NCI-H2196 (cell line): ENCODE data around the gene KLHL29.
"Not testable (repeated sequence)": the region's sequence is repeated elsewhere in the genome, so short reads cannot be mapped to it uniquely, and the experiment has no call there.

Experiments used
- DNase-seq: peaks from one replicate; lab custom pipeline; 2025; ENCODE audit not compliant: unreplicated experiment; lab: John Stamatoyannopoulos, UW

KLHL29 gene

GRCh38 chr2:23384551-23385343, at the start of gene KLHL29:
Gene KLHL29, plus strand, starts transcription at chr2:23385179. Its CDS starts 177,018 bp downstream, at chr2:23562197.
- peak; percentile 74 for DNase-seq

DNA sequence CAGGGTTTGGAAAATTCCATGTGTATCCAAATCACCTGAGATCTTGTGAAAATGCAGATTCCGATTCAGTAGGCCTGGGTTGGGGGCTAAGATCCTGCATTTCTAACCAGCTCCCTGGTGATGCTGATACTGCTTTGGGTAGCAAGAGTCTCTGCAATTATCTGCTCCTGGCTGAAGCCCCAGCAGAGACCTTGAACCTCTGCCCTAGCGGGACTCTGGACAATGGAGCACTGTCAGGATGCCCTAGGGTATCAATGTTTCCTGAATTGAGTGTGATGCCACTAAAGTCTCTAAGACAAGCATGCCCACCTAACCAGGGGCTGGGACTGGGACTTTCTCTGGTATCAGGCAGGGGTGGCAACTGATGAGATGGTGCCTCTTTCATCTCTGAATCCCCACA, 49.4 kb upstream of the KLHL29 start:
- no peak for DNase-seq

DNA sequence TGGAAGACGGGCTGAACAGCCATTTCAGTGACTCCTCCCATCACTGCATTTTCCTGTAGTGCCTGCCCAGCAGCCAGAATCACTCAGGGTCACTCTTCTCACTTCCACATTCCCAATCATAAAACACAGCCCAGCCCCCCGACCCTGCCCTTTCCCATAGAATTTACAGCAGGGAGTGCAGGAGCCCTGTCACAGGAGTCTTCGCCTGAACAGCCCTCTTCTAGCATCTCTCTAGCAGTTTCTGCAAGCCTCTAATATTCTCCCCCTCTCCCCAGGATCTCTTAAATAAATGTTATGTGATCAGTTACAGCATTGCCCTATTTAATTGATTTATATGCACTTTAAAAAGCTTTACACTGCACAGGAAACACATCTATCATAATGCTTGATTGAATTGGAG, 42.9 kb upstream of the KLHL29 start:
- DNase-seq, result no peak

- no peak for DNase-seq
Observed at GRCh38 chr2:23346029-23346428, 39.0 kb upstream of the KLHL29 start.

- DNase-seq, result no peak
Observed at GRCh38 chr2:23346781-23347180, 38.2 kb upstream of the KLHL29 start.

DNA sequence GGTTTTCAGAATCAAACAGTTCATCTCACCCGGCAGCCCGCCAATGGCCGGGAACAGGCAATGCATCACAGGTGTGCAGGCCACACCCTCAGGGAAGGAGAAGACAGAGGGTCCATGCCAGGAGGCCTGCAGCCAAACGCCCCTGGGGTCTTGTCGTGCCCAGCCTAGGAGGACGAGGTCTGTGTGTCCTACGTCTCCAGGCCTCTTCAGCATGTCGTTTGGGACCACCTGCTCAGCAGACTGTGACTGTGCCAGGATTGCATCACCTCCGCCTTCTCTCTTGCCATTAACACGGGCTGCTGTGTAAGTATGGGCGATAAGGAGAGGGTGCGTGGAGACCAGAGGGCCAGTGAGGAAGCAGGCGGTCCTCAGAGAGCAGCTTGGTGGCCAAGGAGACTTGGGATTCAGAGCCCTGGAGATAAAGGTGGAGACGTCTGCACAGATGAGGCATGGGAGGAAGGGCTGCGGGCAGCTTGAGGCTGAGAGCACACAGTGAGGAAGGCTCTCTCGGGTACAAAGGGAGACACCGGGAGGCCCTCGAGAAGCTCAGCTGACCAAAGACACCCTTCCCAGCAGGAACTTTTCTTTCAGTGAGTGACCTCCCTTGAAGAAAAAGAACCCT, 37.4 kb upstream of the KLHL29 start:
- no peak for DNase-seq

DNA sequence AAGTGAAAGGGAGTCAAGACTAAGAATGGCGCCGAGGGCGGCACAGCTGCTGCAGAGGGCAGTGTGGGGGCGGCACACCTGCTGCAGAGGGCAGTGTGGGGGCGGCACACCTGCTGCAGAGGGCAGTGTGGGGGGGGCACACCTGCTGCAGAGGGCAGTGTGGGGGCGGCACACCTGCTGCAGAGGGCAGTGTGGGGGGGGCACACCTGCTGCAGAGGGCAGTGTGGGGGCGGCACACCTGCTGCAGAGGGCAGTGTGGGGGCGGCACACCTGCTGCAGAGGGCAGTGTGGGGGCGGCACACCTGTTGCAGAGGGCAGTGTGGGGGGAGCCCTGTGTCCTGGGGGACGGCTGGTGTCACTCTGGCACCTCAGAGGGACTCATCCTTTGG, 36.9 kb upstream of the KLHL29 start:
- DNase-seq, result not testable (repeated sequence)

DNA sequence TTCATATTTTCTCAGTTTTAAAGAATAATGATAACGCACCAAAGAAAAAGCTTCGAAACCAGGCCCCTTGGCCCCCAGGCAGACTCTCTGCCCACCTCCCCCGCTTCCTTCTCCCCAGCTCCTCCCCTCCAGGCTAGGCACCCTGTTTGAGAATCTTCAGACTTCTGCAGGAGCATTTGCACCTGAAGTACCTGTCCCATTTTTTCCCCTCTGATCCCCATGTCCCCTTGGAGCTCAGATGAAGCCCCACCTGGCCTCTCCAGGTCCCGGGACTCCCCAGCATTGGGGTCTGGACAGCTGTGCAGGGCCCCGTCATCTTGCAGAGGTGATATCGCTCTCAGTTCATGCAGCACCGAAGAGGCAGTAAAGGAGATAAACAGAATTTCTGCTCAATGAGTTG, 35.5 kb upstream of the KLHL29 start:
- no peak for DNase-seq

DNA sequence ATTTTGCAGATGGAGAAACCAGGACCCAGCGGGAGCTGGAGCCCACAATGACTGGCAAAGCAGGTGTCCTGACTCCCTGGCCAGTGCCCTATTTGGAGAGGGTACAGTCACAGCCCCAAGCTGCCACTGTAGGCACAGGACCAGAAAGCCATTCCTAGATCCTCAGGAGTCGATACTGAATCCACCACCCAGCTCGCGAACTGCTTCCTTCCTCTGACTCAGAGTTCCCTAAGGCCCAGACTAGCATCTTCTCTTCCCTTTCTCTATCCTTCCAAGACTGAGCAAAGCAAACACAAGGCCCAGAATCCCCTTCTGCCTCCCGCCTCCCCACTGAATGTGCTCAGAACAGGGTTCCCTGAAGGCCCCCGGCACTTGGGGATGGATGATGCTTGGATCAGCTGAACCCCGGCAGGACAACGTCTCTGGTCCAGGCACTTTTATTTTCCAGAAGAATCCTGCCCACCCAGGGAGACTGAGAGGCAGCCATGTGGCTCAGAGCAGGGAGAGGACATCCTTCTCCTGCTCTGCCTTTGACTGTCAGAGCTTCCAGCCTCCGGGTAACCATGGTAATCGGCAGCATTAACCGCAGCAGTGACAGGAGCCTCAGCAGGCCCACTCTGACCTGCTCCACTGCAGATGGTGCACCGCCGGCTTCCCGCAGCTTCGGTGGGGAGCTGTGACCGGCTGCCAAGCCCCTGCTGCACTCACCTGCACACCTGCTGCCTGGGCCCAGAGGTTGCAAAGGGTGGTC, 34.8 kb upstream of the KLHL29 start:
- no peak for DNase-seq

GRCh38 chr2:23350792-23351355, 34.1 kb upstream of the KLHL29 start:
- DNase-seq, result no peak

DNA sequence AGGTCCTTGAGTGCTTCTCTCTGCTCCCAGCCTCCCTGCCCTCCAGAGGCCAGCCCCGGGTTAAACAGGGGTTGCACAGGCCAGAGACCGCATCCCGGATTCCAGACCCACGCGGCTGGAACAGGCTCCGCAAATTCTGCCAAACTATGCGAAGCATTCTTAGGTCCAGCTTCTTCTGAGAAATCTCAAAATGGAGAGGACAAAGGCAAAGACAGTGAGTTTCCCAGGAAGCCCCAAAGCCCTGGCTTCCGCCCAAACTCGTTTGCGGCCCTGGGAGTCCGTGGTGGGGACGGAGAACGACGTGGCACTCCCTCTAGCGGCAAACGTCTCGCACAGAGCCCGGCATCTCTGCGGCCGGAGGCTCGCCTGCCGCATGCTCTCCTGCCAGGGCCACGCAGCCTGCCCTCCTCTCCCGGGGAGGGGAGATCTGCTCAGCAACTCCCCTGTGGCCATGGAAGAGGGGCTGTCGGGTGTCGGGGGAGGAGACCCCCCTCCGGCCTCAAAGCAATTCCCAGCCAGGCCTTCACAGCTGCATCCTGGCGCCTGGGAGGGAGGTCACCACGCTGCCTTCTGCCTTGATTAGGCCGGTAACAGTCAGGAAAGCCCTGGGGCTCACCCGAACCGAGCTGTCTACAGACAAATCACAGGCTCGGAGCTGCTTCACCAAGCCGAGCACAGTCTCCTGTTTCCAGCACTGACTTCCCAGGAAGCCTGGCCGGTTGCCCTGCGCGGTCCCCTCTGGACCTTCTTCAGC, 33.4 kb upstream of the KLHL29 start:
- DNase-seq, result peak; percentile 59

DNA sequence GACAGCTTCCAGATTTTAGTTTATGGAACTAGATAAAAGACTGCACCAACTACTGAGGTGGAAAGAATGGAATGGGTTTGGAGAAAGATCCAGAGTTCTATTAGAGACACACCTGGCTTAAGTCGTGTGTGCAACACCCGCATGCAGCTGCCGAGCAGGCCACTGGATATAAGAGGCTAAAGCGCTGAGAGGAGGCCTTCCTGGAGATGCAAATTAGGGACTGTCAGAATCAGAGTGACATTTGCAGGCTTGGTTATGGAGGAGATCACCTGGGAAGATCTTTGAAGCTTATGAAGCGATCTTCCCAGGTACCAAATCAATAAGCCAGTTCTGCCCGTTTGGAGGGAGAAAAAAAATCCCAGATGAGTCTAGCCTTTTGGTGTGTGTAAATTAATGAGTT, 30.4 kb upstream of the KLHL29 start:
- no peak for DNase-seq

- no peak for DNase-seq
Observed at GRCh38 chr2:23355001-23355400, 30.0 kb upstream of the KLHL29 start.

DNA sequence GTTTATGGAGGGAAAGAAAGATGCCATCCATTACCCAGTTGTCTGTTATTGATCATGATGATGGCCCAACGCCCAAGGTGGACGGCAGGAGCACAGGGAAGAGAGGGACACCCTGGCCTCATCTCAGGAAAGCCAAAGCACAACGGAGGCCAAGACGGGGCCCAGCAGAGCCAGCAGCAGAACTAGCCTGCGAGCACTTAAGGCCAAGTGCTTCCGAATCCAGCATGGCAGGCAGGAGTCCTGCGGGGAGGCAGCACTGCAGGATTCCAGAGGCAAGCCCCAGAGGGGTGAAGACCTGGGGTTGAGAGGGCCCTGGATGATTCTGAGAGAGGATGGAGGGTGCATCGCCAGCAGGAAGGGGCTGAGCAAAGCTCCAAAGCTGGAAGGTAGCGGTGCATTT, 28.3 kb upstream of the KLHL29 start:
- DNase-seq, result no peak

GRCh38 chr2:23359631-23360567, 25.1 kb upstream of the KLHL29 start:
- no peak for DNase-seq

GRCh38 chr2:23360571-23361125, 24.3 kb upstream of the KLHL29 start:
- DNase-seq, result no peak

DNA sequence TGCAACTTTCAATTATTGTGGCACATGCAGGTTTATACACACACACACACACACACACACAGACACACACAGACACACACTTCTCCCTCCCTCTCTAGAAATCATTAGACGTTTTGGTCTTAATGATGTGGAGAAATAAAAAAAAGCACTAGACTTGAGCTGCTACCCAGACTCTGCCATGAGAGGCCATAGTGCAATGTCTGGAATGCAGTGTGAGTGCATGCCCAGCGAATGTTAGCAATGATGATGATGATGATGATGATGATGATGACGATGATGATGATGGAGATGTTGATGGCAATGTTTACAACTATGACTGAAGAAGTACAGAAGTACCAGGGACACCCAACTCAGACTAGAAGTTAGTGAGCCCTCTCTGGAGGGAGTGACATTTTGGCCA, 23.8 kb upstream of the KLHL29 start:
- no peak for DNase-seq

- DNase-seq, result no peak
Observed at GRCh38 chr2:23363268-23363667, 21.7 kb upstream of the KLHL29 start.

DNA sequence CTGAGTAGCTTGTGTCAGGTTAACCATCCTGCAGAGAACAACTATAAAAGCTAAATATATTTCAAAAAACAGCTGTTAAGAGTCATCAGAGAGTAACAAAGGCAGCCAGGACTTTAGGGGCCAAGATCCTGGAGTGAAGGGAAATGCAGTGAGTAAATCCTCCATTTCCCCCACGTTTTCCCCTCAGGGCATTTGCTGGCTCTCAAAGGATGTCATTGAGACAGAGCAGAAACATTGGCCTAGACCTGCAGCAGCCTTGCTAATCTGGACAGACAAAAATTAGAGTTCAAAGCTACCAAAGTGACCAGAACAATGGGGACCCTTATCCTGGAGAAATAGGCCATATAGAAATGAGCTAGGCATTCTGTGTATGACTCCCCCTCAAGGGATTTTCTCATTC, 21.1 kb upstream of the KLHL29 start:
- DNase-seq, result no peak

- DNase-seq, result no peak
Observed at GRCh38 chr2:23366720-23367119, 18.3 kb upstream of the KLHL29 start.
